ENCODE measurements around the gene TMC5. TPM values are rescaled to one million over a fixed set of nuclear protein-coding genes. Genes with fewer than 3 reads are reported as not detected.

Gene TMC5
- total RNA-seq, 5 donors from 2014 or later (not counting 1 experiment from before 2014, with no cell fraction given) = 0.06 to 0.60 (median 0.08) TPM; not detected in 1

GRCh38 chr16:19439483-19439882, 21.8 kb downstream of the TMC5 start:
- POLR2A ChIA-PET = no interaction called here
- H3K27me3 Mint-ChIP-seq = peaks cover 0 to 11% of the 10 kb centered on the region in 2 donors
- Histone ChIP-seq H3K27me3 (replicated peaks in 1 of 2; ENCODE audit: control insufficient read depth in 2 of 2, extremely low read depth in 1 of 2, insufficient read depth in 2 of 2, low read length in 1 of 2) (no peaks in the 10 kb centered on the region), H3K4me1 (ENCODE audit: control insufficient read depth in 1 of 2, extremely low read depth in 1 of 2, insufficient read depth in 2 of 2, low read length in 2 of 2) (no peaks in the 10 kb centered on the region), H3K36me3 (ENCODE audit: control insufficient read depth in 2 of 2, extremely low read depth in 1 of 2, insufficient read depth in 1 of 2, low read length in 1 of 2) (no peaks in the 10 kb centered on the region), H3K27ac (ENCODE audit: low read length) (no peak overlapping the region), H3K9me3 (no peaks in the 10 kb centered on the region), H3K4me3 (ENCODE audit: control insufficient read depth in 1 of 2, extremely low read depth in 1 of 2, low read length in 1 of 2) (no peak overlapping the region)
- no peaks in the 10 kb centered on the region for H3K9me3 Mint-ChIP-seq
- ATAC-seq (replicated peaks in 1 of 4) = no peak
- 100% methylated on average over 1 of the region's 4 CpGs for WGBS (ENCODE audit: insufficient coverage)
- no peak overlapping the region for H3K27ac Mint-ChIP-seq
- no peak overlapping the region for H3K4me3 Mint-ChIP-seq
- CTCF ChIA-PET = no interaction called here
- H3K36me3 Mint-ChIP-seq = no peaks in the 10 kb centered on the region
- H3K4me1 Mint-ChIP-seq = no peaks in the 10 kb centered on the region
- no peak for DNase-seq

GRCh38 chr16:19443659-19444058, 26.0 kb downstream of the TMC5 start:
- ATAC-seq (replicated peaks in 1 of 4) = no peak
- WGBS (ENCODE audit: insufficient coverage) = 29% methylated on average over 1 of the region's 1 CpG
- Mint-ChIP-seq H3K27ac (no peak overlapping the region), H3K9me3 (no peaks in the 10 kb centered on the region), H3K4me1 (no peaks in the 10 kb centered on the region), H3K4me3 (no peak overlapping the region), H3K27me3 (peaks cover 5 to 7% of the 10 kb centered on the region in 2 donors), H3K36me3 (no peaks in the 10 kb centered on the region)
- POLR2A ChIA-PET = no interaction called here
- Histone ChIP-seq H3K27ac (ENCODE audit: low read length) (no peak overlapping the region), H3K4me1 (ENCODE audit: control insufficient read depth in 1 of 2, extremely low read depth in 1 of 2, insufficient read depth in 2 of 2, low read length in 2 of 2) (no peaks in the 10 kb centered on the region), H3K27me3 (replicated peaks in 1 of 2; ENCODE audit: control insufficient read depth in 2 of 2, extremely low read depth in 1 of 2, insufficient read depth in 2 of 2, low read length in 1 of 2) (peaks cover 0 to 2% of the 10 kb centered on the region in 2 experiments), H3K9me3 (no peaks in the 10 kb centered on the region), H3K4me3 (ENCODE audit: control insufficient read depth in 1 of 2, extremely low read depth in 1 of 2, low read length in 1 of 2) (no peak overlapping the region), H3K36me3 (ENCODE audit: control insufficient read depth in 2 of 2, extremely low read depth in 1 of 2, insufficient read depth in 1 of 2, low read length in 1 of 2) (no peaks in the 10 kb centered on the region)
- DNase-seq = no peak
- CTCF ChIA-PET = no interaction called here

DNA sequence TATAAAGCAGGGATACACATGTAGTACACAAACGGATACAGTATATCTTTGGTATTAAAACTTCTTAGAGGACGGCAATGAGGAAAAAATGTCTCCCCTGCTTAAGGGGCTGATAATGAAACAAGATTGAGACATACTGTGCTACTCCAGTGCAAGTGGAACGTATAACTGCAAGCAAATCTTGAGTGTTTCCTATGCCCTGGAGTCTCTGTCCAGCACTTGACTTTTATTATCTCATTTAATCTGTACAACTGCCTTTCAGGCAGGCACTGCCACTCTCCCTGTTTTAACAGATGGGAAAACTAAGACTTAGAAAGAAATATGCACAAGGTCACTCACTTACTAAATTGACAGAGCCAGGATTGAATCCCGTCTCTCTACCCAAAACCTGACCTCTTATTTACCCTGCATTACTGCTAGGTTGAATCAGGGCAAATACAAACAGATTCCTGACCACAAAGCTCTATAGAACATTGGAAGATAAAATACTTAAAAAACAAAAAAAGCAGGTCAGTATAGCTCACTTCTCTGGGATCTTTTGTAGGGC, 28.7 kb downstream of the TMC5 start:
- peaks cover 0 to 8% of the 10 kb centered on the region in 2 experiments for H3K27me3 ChIP-seq (replicated peaks in 1 of 2; ENCODE audit: control insufficient read depth in 2 of 2, extremely low read depth in 1 of 2, insufficient read depth in 2 of 2, low read length in 1 of 2)
- H3K27ac ChIP-seq (ENCODE audit: low read length) = no peak overlapping the region
- POLR2A ChIA-PET = interaction anchor here in 1 of 2 donors (0.5 kb wide), 1 partner anchor 1279 kb away, joined by 9 read pairs; no protein-coding TSS in a partner anchor
- Mint-ChIP-seq H3K4me1 (no peaks in the 10 kb centered on the region), H3K4me3 (no peak overlapping the region), H3K9me3 (no peaks in the 10 kb centered on the region), H3K36me3 (no peaks in the 10 kb centered on the region), H3K27ac (no peak overlapping the region), H3K27me3 (peaks cover 9 to 14% of the 10 kb centered on the region in 2 donors)
- no peak for ATAC-seq (replicated peaks in 1 of 4)
- no peaks in the 10 kb centered on the region for H3K9me3 ChIP-seq
- H3K36me3 ChIP-seq (ENCODE audit: control insufficient read depth in 2 of 2, extremely low read depth in 1 of 2, insufficient read depth in 1 of 2, low read length in 1 of 2) = no peaks in the 10 kb centered on the region
- 72% methylated on average over 3 of the region's 4 CpGs for WGBS (ENCODE audit: insufficient coverage)
- no peak for DNase-seq
- CTCF ChIA-PET = no interaction called here
- H3K4me1 ChIP-seq (ENCODE audit: control insufficient read depth in 1 of 2, extremely low read depth in 1 of 2, insufficient read depth in 2 of 2, low read length in 2 of 2) = no peaks in the 10 kb centered on the region
- no peak overlapping the region for H3K4me3 ChIP-seq (ENCODE audit: control insufficient read depth in 1 of 2, extremely low read depth in 1 of 2, low read length in 1 of 2)

GRCh38 chr16:19446886-19447285, 29.2 kb downstream of the TMC5 start:
- H3K4me3 Mint-ChIP-seq = no peak overlapping the region
- WGBS (ENCODE audit: insufficient coverage) = 93% methylated on average over 4 of the region's 5 CpGs
- DNase-seq = no peak
- peaks cover 0 to 8% of the 10 kb centered on the region in 2 experiments for H3K27me3 ChIP-seq (replicated peaks in 1 of 2; ENCODE audit: control insufficient read depth in 2 of 2, extremely low read depth in 1 of 2, insufficient read depth in 2 of 2, low read length in 1 of 2)
- ATAC-seq (replicated peaks in 1 of 4) = no peak
- H3K9me3 Mint-ChIP-seq = no peaks in the 10 kb centered on the region
- no peaks in the 10 kb centered on the region for H3K4me1 ChIP-seq (ENCODE audit: control insufficient read depth in 1 of 2, extremely low read depth in 1 of 2, insufficient read depth in 2 of 2, low read length in 2 of 2)
- CTCF ChIA-PET = no interaction called here
- no peaks in the 10 kb centered on the region for H3K36me3 ChIP-seq (ENCODE audit: control insufficient read depth in 2 of 2, extremely low read depth in 1 of 2, insufficient read depth in 1 of 2, low read length in 1 of 2)
- H3K27ac Mint-ChIP-seq = no peak overlapping the region
- H3K27ac ChIP-seq (ENCODE audit: low read length) = no peak overlapping the region
- no peaks in the 10 kb centered on the region for H3K9me3 ChIP-seq
- POLR2A ChIA-PET = interaction anchor here in 1 of 2 donors (0.5 kb wide), 1 partner anchor 1279 kb away, joined by 9 read pairs; no protein-coding TSS in a partner anchor
- H3K4me1 Mint-ChIP-seq = no peaks in the 10 kb centered on the region
- peaks cover 9 to 16% of the 10 kb centered on the region in 2 donors for H3K27me3 Mint-ChIP-seq
- no peak overlapping the region for H3K4me3 ChIP-seq (ENCODE audit: control insufficient read depth in 1 of 2, extremely low read depth in 1 of 2, low read length in 1 of 2)
- no peaks in the 10 kb centered on the region for H3K36me3 Mint-ChIP-seq

GRCh38 chr16:19450186-19450585, 32.5 kb downstream of the TMC5 start:
- CTCF ChIA-PET = no interaction called here

DNA sequence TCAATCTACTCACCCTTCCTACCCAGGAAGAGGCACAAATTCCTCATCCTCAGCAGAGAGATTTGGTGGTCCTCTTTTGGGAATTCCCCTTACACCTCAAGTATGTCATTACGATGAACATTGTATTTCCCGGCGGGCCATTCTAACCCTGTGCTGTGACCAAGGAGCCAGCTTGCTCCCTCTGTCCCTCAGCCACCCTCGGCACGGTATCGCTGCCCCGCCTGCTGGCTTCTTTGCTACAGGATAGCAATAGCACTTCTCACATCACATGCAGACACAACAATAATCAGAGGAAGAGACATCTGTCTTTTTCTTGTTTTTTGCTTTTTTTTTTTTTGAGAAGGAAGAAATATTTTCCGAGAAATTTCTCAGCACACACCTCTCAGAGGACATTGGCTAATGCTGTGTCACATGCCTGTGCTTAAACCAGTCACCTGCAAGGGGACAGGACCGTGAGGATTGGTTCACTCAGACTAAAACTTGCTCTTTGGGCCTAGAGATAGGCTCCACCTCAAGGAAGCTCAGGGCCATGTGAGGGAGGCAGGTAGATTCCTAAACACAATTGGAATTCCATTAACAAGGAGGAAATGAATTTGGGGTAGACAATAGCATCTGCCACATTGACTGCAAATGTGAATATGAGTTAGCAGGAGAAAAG, 41.2 kb downstream of the TMC5 start:
- H3K27ac Mint-ChIP-seq = no peak overlapping the region
- no peak overlapping the region for H3K27ac ChIP-seq (ENCODE audit: low read length)
- 100% methylated on average over 1 of the region's 9 CpGs for WGBS (ENCODE audit: insufficient coverage)
- H3K4me3 ChIP-seq (ENCODE audit: control insufficient read depth in 1 of 2, extremely low read depth in 1 of 2, low read length in 1 of 2) = no peak overlapping the region
- H3K4me1 ChIP-seq (ENCODE audit: control insufficient read depth in 1 of 2, extremely low read depth in 1 of 2, insufficient read depth in 2 of 2, low read length in 2 of 2) = no peaks in the 10 kb centered on the region
- DNase-seq (no peak), ATAC-seq (replicated peaks in 1 of 4) (no peak)
- no peaks in the 10 kb centered on the region for H3K27me3 ChIP-seq (replicated peaks in 1 of 2; ENCODE audit: control insufficient read depth in 2 of 2, extremely low read depth in 1 of 2, insufficient read depth in 2 of 2, low read length in 1 of 2)
- H3K36me3 ChIP-seq (ENCODE audit: control insufficient read depth in 2 of 2, extremely low read depth in 1 of 2, insufficient read depth in 1 of 2, low read length in 1 of 2) = no peaks in the 10 kb centered on the region
- H3K9me3 Mint-ChIP-seq = no peaks in the 10 kb centered on the region
- no peaks in the 10 kb centered on the region for H3K9me3 ChIP-seq
- no peak overlapping the region for H3K4me3 Mint-ChIP-seq
- ChIA-PET POLR2A (no interaction called here), CTCF (no interaction called here)
- peaks cover 7 to 11% of the 10 kb centered on the region in 2 donors for H3K27me3 Mint-ChIP-seq
- H3K36me3 Mint-ChIP-seq = no peaks in the 10 kb centered on the region
- no peaks in the 10 kb centered on the region for H3K4me1 Mint-ChIP-seq

More at GRCh38 chr16:19450186-19450585, 32.5 kb downstream of the TMC5 start:
- H3K4me3 ChIP-seq (ENCODE audit: control insufficient read depth in 1 of 2, extremely low read depth in 1 of 2, low read length in 1 of 2) = no peak overlapping the region
- 89% methylated on average over 2 of the region's 3 CpGs for WGBS (ENCODE audit: insufficient coverage)
- ATAC-seq (replicated peaks in 1 of 4) (no peak), DNase-seq (no peak)
- H3K27me3 Mint-ChIP-seq = peaks cover 7 to 16% of the 10 kb centered on the region in 2 donors
- peaks cover 0 to 6% of the 10 kb centered on the region in 2 experiments for H3K27me3 ChIP-seq (replicated peaks in 1 of 2; ENCODE audit: control insufficient read depth in 2 of 2, extremely low read depth in 1 of 2, insufficient read depth in 2 of 2, low read length in 1 of 2)
- POLR2A ChIA-PET = no interaction called here
- H3K9me3 Mint-ChIP-seq = no peaks in the 10 kb centered on the region
- H3K4me1 ChIP-seq (ENCODE audit: control insufficient read depth in 1 of 2, extremely low read depth in 1 of 2, insufficient read depth in 2 of 2, low read length in 2 of 2) = no peaks in the 10 kb centered on the region
- H3K27ac Mint-ChIP-seq = no peak overlapping the region
- H3K4me1 Mint-ChIP-seq = no peaks in the 10 kb centered on the region
- H3K36me3 Mint-ChIP-seq = no peaks in the 10 kb centered on the region
- no peak overlapping the region for H3K4me3 Mint-ChIP-seq
- no peaks in the 10 kb centered on the region for H3K9me3 ChIP-seq
- H3K27ac ChIP-seq (ENCODE audit: low read length) = no peak overlapping the region
- H3K36me3 ChIP-seq (ENCODE audit: control insufficient read depth in 2 of 2, extremely low read depth in 1 of 2, insufficient read depth in 1 of 2, low read length in 1 of 2) = no peaks in the 10 kb centered on the region

All from T-cell (primary cell).